HUES64 (cell line): ENCODE measurements around the gene ACOT8.
A peak's percentile ranks its signal among the peaks of the same experiment; 100 is the strongest.

ENCODE experiments used
- H3K27ac ChIP-seq: 2 replicates; pipeline ENCODE4 v1.7.0; 2013; ENCODE audit warnings: low read depth, low read length, inconsistent platforms
- H3K27me3 ChIP-seq: 2 replicates; pipeline ENCODE4 v1.6.1; 2013; ENCODE audit warnings: mild to moderate bottlenecking, low read length; ENCODE audit not compliant: insufficient read depth
- H3K36me3 ChIP-seq: 2 replicates; pipeline ENCODE4 v1.6.1; 2013; ENCODE audit warnings: mild to moderate bottlenecking, low read length; ENCODE audit not compliant: insufficient read depth
- H3K4me1 ChIP-seq: 2 replicates; pipeline ENCODE4 v1.6.1; 2013; ENCODE audit warnings: mild to moderate bottlenecking, low read length, moderate library complexity; ENCODE audit not compliant: insufficient read depth
- H3K4me3 ChIP-seq: 2 replicates; pipeline ENCODE4 v1.5.1; 2013; ENCODE audit warnings: mild to moderate bottlenecking, low read length, moderate library complexity
- H3K9ac ChIP-seq: 2 replicates; pipeline ENCODE4 v1.6.1; 2013; ENCODE audit warnings: mild to moderate bottlenecking, low read depth, low read length
- H3K9me3 ChIP-seq: 2 replicates; pipeline ENCODE4 v1.6.1; 2013; ENCODE audit warnings: low read depth, low read length; ENCODE audit not compliant: insufficient read depth
- WGBS: fragments of 150-250, 120-280 bp; methylation state at CpG from one replicate; pipeline ENCODE4 v1.1.7; 2013; ENCODE audit warnings: missing lambda C conversion rate; 5-methylcytosine and 5-hydroxymethylcytosine counted together

Gene ACOT8

DNA sequence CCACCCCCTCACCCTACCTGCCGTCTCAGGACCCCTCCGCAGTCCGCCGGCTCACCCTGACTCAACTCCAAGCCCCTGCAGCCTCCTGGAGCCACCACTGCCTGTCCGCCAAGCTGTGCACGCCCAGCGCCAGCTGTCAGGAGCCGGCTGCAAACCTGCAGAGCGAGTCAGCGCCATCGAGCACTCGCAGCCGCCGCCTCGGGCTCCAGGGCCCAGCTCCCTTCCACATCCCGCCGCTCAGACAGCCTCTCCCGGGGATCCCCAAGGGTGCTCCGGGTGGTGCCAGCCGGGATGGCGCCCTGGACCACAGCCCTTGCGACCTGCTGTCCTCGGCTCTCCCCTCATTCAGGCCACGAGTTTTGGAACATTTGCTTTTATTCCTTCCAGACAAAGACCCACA lies 34.3 kb downstream of the ACOT8 start:
- no peaks in the 10 kb centered on the region for H3K9me3 ChIP-seq
- H3K9ac ChIP-seq: no peak overlapping the region
- H3K4me1 ChIP-seq: no peaks in the 10 kb centered on the region; the same call in 1 of the 2 replicates
- peaks cover 12% of the 10 kb centered on the region for H3K27me3 ChIP-seq
- WGBS: 84% methylated on average over 24 of the region's 24 CpGs
- no peak overlapping the region; the same call in 1 of the 2 replicates for H3K4me3 ChIP-seq
- H3K27ac ChIP-seq: no peak overlapping the region
- peaks cover under 1% of the 10 kb centered on the region; the same call in 1 of the 2 replicates for H3K36me3 ChIP-seq

DNA sequence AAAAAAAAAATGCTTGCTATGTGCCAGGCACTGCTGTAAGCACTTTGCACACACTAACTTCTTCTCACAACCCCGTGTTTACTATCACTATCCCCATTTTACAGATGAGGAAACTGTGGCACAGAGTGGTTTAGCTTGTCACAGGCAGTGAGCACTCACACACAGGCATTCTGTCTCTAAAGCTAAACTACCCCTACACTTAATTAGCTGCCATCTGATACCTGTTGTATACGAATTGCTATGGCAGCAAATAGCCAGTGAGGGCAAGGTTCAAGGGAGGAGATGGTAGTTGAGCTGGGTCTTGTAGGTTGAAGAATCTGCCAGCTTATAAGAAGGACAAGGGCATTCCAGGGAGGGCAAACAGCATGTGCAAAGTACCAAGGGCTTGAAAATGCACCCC lies 35.2 kb downstream of the ACOT8 start:
- peaks cover 10% of the 10 kb centered on the region for H3K36me3 ChIP-seq
- 84% methylated on average over 2 of the region's 2 CpGs for WGBS

DNA sequence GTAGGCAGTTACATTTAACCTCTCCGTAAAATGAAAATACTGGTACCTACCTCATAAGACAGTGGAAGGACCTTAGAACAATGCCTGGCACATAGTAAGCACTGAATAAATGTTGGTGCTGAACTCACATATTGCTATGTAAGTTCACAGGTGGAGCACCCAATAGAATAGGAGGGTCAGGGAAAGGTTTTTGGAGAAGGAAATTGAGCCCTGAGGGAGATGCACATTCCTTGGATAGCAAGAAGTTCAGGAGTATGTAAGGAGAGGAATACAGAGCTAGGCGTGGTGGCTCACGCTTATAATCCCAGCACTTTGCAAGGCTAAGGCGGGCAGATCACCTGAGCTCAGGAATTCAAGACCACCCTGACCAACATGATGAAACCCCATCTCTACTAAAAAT lies 37.7 kb downstream of the ACOT8 start:
- Histone ChIP-seq H3K4me1 (no peaks in the 10 kb centered on the region; the same call in 1 of the 2 replicates), H3K27ac (no peak overlapping the region), H3K27me3 (peaks cover 12% of the 10 kb centered on the region), H3K9ac (no peak overlapping the region), H3K4me3 (no peak overlapping the region), H3K9me3 (no peaks in the 10 kb centered on the region), H3K36me3 (peaks cover 32% of the 10 kb centered on the region)
- WGBS: 93% methylated on average over 4 of the region's 4 CpGs

More for the DNA sequence above, 35.2 kb downstream of the ACOT8 start:
- Histone ChIP-seq H3K4me1 (no peaks in the 10 kb centered on the region; the same call in 1 of the 2 replicates), H3K4me3 (no peak overlapping the region), H3K27me3 (peaks cover 12% of the 10 kb centered on the region), H3K27ac (no peak overlapping the region), H3K9me3 (no peaks in the 10 kb centered on the region), H3K9ac (no peak overlapping the region)

DNA sequence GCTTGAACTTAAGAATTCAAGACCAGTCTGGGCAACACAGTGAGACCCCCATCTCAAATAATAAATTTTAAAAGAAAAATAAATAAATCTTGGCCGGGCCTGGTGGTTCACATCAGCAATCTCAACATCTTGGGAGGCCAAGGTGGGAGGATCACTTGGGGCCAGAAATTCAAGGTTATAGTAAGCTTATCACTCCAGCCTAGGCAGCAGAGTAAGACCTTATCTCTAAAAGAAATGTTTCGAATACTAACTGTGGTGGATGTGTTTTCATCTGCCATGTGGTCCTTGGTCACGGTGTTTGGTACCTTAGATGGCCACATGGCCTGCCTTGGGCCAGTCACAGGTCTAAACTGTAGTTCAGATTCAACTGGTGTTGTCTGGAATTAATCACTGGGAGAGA lies 39.0 kb downstream of the ACOT8 start:
- no peaks in the 10 kb centered on the region; the same call in 1 of the 2 replicates for H3K4me1 ChIP-seq
- H3K27ac ChIP-seq: peak overlapping the region; percentile 3; the same call in 1 of the 2 replicates
- H3K9ac ChIP-seq: no peak overlapping the region
- H3K27me3 ChIP-seq: peaks cover 3% of the 10 kb centered on the region
- H3K9me3 ChIP-seq: no peaks in the 10 kb centered on the region
- no peak overlapping the region for H3K4me3 ChIP-seq
- WGBS: 79% methylated on average over 3 of the region's 3 CpGs
- peaks cover 43% of the 10 kb centered on the region for H3K36me3 ChIP-seq

DNA sequence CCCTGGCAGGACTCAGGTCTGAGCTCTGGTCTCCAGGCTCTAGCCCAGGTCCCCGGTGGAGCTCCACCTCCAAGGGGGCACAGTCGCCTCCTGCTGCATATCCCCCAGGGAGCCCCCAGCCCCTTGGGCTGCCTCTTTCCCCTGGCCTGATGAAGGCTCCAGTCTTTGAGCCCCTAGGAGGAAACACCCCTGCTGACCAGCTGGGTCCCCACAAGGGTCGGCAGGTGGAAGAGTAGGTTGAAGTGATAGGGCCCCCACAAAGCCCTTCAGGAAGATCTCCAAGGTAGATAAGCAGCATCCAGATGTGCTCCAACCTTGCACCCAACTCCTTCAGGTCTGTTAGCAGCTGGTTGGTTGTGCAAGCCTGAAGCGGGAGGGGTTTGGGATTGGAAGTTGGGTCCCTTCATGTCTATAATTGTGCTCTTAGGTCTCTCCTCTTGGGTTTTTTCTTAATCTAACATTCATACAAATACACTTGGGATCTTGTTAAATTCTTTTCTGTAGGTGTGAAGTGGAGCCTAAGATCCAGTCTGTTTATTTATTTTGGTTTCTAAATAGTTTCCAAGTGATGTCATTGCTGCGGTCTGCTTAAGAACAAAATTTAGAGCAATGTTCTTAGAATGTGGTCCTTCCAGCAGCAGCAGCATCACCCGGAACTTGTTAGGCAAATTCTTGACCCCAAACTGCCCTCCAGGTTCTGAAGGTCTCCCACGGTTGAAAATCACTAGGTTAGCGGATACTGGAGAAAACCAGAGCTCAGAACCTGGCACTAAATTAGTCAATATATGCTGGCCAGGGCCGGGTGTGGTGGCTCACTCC lies 39.6 kb downstream of the ACOT8 start:
- Histone ChIP-seq H3K36me3 (peaks cover 44% of the 10 kb centered on the region), H3K4me3 (no peak overlapping the region), H3K9me3 (no peaks in the 10 kb centered on the region), H3K27ac (peak overlapping the region; percentile 61; the same call in 1 of the 2 replicates), H3K4me1 (no peaks in the 10 kb centered on the region), H3K9ac (no peak overlapping the region), H3K27me3 (no peaks in the 10 kb centered on the region)
- 88% methylated on average over 8 of the region's 9 CpGs for WGBS

DNA sequence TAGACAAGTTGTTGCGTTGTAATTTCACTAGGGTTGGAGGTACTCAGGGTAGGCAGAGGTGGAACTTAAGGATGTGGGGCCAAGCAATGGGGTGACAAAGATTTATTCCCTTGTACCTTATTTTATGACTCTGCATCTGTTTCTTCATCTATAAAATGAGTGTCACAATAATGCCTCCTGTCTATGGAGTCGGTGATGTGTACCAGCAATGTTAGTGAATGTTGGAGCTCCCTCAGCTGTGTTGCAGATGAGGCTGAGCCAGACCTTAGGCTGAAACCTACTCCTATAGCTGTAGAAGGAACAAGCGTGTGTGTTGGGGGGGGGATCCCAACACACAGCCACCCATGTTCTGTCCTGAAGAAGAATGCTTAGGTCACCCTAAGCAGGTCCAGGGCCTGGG lies 40.2 kb downstream of the ACOT8 start:
- H3K36me3 ChIP-seq: peaks cover 44% of the 10 kb centered on the region
- no peaks in the 10 kb centered on the region for H3K9me3 ChIP-seq
- H3K9ac ChIP-seq: no peak overlapping the region
- no peak overlapping the region for H3K4me3 ChIP-seq
- 100% methylated on average over 2 of the region's 3 CpGs for WGBS
- H3K27ac ChIP-seq: peak overlapping the region; percentile 61; the same call in 1 of the 2 replicates
- no peaks in the 10 kb centered on the region for H3K4me1 ChIP-seq
- no peaks in the 10 kb centered on the region for H3K27me3 ChIP-seq

DNA sequence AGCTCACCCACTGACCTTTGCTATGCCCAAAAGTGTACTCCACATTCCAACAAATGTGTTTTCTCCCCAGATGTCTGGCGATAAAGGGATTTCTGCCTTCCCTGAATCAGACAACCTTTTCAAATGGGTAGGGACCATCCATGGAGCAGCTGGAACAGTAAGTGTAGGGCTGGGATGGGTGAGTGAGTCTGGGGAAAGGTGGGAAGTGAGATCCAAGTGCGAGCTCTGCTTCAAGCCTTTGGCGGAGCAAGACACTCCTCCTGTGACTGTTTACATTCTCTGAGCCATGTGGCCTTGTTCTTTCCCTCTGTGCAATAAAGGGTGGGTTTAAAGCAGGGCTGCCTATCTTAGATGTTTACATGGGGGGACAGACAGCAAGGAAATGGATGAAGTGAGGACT lies 42.9 kb downstream of the ACOT8 start:
- peaks cover 67% of the 10 kb centered on the region for H3K36me3 ChIP-seq
- no peak overlapping the region for H3K27ac ChIP-seq
- peak overlapping the region; percentile 25; the same call in 1 of the 2 replicates for H3K4me3 ChIP-seq
- H3K4me1 ChIP-seq: no peaks in the 10 kb centered on the region
- no peak overlapping the region for H3K9ac ChIP-seq
- 97% methylated on average over 3 of the region's 3 CpGs for WGBS
- H3K27me3 ChIP-seq: no peaks in the 10 kb centered on the region
- H3K9me3 ChIP-seq: no peaks in the 10 kb centered on the region

DNA sequence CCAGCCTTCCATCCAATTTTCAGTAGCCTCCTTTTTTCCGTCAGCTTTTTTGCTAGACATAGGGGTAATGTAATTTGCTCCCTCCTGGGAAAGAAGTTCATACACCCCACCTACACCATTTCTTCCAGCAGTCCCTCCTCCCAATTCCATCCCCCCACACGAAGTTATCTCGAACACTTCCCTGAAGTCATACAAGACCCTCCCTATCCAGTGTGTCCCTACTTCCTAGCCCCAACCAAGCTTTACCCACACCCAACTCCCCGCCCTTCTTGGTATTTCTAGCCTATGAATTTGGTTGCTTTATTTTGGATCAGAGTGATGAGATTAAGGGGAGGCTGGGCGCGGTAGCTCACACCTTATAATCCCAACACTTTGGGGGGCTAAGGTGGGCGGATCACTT lies 43.7 kb downstream of the ACOT8 start:
- H3K27ac ChIP-seq: no peak overlapping the region
- peaks cover 75% of the 10 kb centered on the region for H3K36me3 ChIP-seq
- 43% methylated on average over 4 of the region's 7 CpGs for WGBS
- peak overlapping the region; percentile 97 for H3K4me3 ChIP-seq
- H3K9ac ChIP-seq: peak overlapping the region; percentile 85
- no peaks in the 10 kb centered on the region for H3K9me3 ChIP-seq
- no peaks in the 10 kb centered on the region for H3K27me3 ChIP-seq
- H3K4me1 ChIP-seq: no peaks in the 10 kb centered on the region

DNA sequence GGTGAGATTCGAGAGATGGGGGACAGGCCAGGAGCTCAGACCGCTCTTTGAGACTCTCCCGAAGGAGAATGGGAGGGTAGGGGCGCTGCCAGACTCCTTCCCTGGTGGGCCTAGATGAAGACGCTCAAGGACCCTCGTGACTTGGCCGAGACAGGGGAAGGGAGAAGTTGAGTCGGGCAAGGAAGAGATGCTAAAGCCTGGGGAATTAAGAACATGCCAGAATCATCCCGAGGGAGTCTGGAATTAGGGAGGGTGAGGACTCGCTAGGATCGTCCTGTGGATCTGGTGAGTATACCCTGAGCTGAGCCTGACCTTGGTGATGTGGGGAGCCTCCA lies 44.2 kb downstream of the ACOT8 start:
- peak overlapping the region; percentile 97 for H3K4me3 ChIP-seq
- WGBS: 2% methylated on average over 11 of the region's 11 CpGs
- peaks cover 76% of the 10 kb centered on the region for H3K36me3 ChIP-seq
- no peaks in the 10 kb centered on the region for H3K4me1 ChIP-seq
- H3K27me3 ChIP-seq: no peaks in the 10 kb centered on the region
- H3K9me3 ChIP-seq: no peaks in the 10 kb centered on the region
- H3K27ac ChIP-seq: peak overlapping the region; percentile 77
- peak overlapping the region; percentile 85 for H3K9ac ChIP-seq

DNA sequence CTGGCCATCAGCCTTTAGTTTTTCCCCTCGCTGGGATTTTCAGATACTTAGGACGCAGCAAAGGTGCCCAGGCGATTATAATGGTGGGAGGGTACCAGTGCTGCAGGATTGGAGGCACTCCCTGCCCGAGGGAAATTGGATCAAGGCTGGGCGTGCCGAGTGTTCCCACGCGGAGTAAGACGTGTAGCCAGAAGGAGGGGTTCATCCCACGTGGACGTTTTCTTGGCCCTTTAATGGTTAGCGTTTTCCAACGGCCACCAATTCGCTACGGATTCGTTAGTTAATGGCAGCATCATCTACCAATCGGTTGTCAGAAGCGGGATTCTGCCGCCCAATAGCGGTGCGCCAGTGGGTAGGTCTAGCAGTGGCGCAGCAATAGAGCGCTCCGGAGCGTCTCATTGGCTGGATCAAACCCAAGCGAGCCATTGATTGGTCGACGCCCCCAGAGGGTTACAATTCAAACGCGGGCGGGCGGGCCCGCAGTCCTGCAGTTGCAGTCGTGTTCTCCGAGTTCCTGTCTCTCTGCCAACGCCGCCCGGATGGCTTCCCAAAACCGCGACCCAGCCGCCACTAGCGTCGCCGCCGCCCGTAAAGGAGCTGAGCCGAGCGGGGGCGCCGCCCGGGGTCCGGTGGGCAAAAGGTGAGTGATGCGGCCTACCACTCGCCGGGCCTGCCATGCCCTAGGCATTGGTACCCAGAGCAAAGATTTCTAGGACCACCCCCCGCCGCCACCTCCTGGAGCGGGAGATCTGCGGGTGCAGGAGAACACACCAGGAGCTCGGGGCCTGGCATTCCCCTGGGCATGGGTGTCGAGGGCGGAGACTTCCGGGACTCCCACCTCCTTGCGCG lies 44.8 kb downstream of the ACOT8 start, which contains the start of gene UBE2C:
TSS of gene UBE2C (plus strand) at position 488 of the 849 bp plus-strand sequence. CDS start at position 540, 52 bp downstream.
- Histone ChIP-seq H3K27me3 (no peaks in the 10 kb centered on the region), H3K4me3 (peak within 1 kb of the TSS; percentile 97), H3K4me1 (no peaks in the 10 kb centered on the region), H3K9ac (peak within 1 kb of the TSS; percentile 85), H3K36me3 (peaks cover 74% of the 10 kb centered on the region), H3K27ac (peak within 1 kb of the TSS; percentile 77), H3K9me3 (no peaks in the 10 kb centered on the region)
- WGBS: 3% methylated on average over 65 of the region's 65 CpGs
